ENCODE data around the gene C2CD4A. TPM values are rescaled to one million over a fixed set of nuclear protein-coding genes. Genes with fewer than 3 reads are reported as not detected.

The C2CD4A gene
- total RNA-seq, 2 donors from 2014 or later = not detected

- Histone ChIP-seq H3K9ac (ENCODE audit: extremely low read depth, low read length, poor library complexity, severe bottlenecking) (no peak overlapping the region), H3K27me3 (ENCODE audit: control insufficient read depth, insufficient read depth, low read length, poor library complexity, severe bottlenecking) (no peaks in the 10 kb centered on the region), H3K4me1 (ENCODE audit: control insufficient read depth, insufficient read depth, low read length) (no peaks in the 10 kb centered on the region), H3K4me3 (ENCODE audit: low read length) (no peak overlapping the region), H3K36me3 (ENCODE audit: control insufficient read depth, insufficient read depth, low read length) (no peaks in the 10 kb centered on the region), H3K9me3 (ENCODE audit: control insufficient read depth, low read length) (no peaks in the 10 kb centered on the region), H3K27ac (ENCODE audit: low read depth, low read length) (no peak overlapping the region)
- Mint-ChIP-seq H3K9me3 (no peaks in the 10 kb centered on the region), H3K4me1 (peaks cover 6% of the 10 kb centered on the region), H3K4me3 (no peak overlapping the region), H3K27ac (no peak overlapping the region), H3K36me3 (ENCODE audit: low read depth) (no peaks in the 10 kb centered on the region), H3K27me3 (ENCODE audit: insufficient read depth) (no peaks in the 10 kb centered on the region)
- 86 to 88% methylated on average over 5 to 6 of the region's 6 CpGs for WGBS, 2 experiments (ENCODE audit: insufficient coverage in 1 of 2, insufficient read length in 1 of 2)
- DNase-seq = no peak
- no peak for TF ChIP-seq CTCF (conservative IDR thresholded peaks at IDR 0.05)
These were observed 43.4 kb downstream of the C2CD4A start for GRCh38 chr15:62109982-62110851.

GRCh38 chr15:62112081-62112480 lies 45.3 kb downstream of the C2CD4A start:
- no peak for DNase-seq
- Histone ChIP-seq H3K4me3 (ENCODE audit: low read length) (no peak overlapping the region), H3K9me3 (ENCODE audit: control insufficient read depth, low read length) (no peaks in the 10 kb centered on the region), H3K36me3 (ENCODE audit: control insufficient read depth, insufficient read depth, low read length) (no peaks in the 10 kb centered on the region), H3K27me3 (ENCODE audit: control insufficient read depth, insufficient read depth, low read length, poor library complexity, severe bottlenecking) (no peaks in the 10 kb centered on the region), H3K27ac (ENCODE audit: low read depth, low read length) (no peak overlapping the region), H3K9ac (ENCODE audit: extremely low read depth, low read length, poor library complexity, severe bottlenecking) (no peak overlapping the region), H3K4me1 (ENCODE audit: control insufficient read depth, insufficient read depth, low read length) (no peaks in the 10 kb centered on the region)
- Mint-ChIP-seq H3K27ac (no peak overlapping the region), H3K4me1 (peaks cover 6% of the 10 kb centered on the region), H3K4me3 (no peak overlapping the region), H3K27me3 (ENCODE audit: insufficient read depth) (no peaks in the 10 kb centered on the region), H3K36me3 (ENCODE audit: low read depth) (no peaks in the 10 kb centered on the region), H3K9me3 (no peaks in the 10 kb centered on the region)
- 83 to 86% methylated on average over 4 of the region's 4 CpGs for WGBS, 2 experiments (ENCODE audit: insufficient coverage in 1 of 2, insufficient read length in 1 of 2)
- no peak for TF ChIP-seq CTCF (conservative IDR thresholded peaks at IDR 0.05)

- no peaks in the 10 kb centered on the region for H3K9me3 ChIP-seq (ENCODE audit: control insufficient read depth, low read length)
- Mint-ChIP-seq H3K4me1 (peaks cover 1% of the 10 kb centered on the region), H3K27ac (no peak overlapping the region), H3K27me3 (ENCODE audit: insufficient read depth) (no peaks in the 10 kb centered on the region), H3K36me3 (ENCODE audit: low read depth) (no peaks in the 10 kb centered on the region), H3K4me3 (no peak overlapping the region), H3K9me3 (no peaks in the 10 kb centered on the region)
- H3K9ac ChIP-seq (ENCODE audit: extremely low read depth, low read length, poor library complexity, severe bottlenecking) = no peak overlapping the region
- no peak overlapping the region for H3K27ac ChIP-seq (ENCODE audit: low read depth, low read length)
- 94% methylated on average over 9 to 11 of the region's 11 CpGs for WGBS, 2 experiments (ENCODE audit: insufficient coverage in 1 of 2, insufficient read length in 1 of 2)
- DNase-seq = no peak
- no peaks in the 10 kb centered on the region for H3K4me1 ChIP-seq (ENCODE audit: control insufficient read depth, insufficient read depth, low read length)
- TF ChIP-seq CTCF (conservative IDR thresholded peaks at IDR 0.05) = no peak
- no peaks in the 10 kb centered on the region for H3K36me3 ChIP-seq (ENCODE audit: control insufficient read depth, insufficient read depth, low read length)
- no peak overlapping the region for H3K4me3 ChIP-seq (ENCODE audit: low read length)
- no peaks in the 10 kb centered on the region for H3K27me3 ChIP-seq (ENCODE audit: control insufficient read depth, insufficient read depth, low read length, poor library complexity, severe bottlenecking)
These were observed 46.1 kb downstream of the C2CD4A start for GRCh38 chr15:62112616-62113593.
